ENCODE measurements around the gene GAGE10.
"Not testable (repeated sequence)": the region's sequence is repeated elsewhere in the genome, so short reads cannot be mapped to it uniquely, and the experiment has no call there.

The GAGE10 gene

GRCh38 chrX:49273181-49273727 lies 30.2 kb upstream of the GAGE10 start:
- intact Hi-C loops (cut with DNase I): no loop called here
- DNase-seq: peak in 1 of 10 donors; percentile 43

GRCh38 chrX:49276207-49276606 lies 27.2 kb upstream of the GAGE10 start:
- no peak for DNase-seq
- intact Hi-C loops (cut with DNase I): no loop called here

GRCh38 chrX:49276671-49277534 lies 26.5 kb upstream of the GAGE10 start:
- DNase-seq: peak in 3 of 10 donors; percentile 11 to 59 (median 39)
- intact Hi-C loops (cut with DNase I): no loop called here

- DNase-seq: no peak
- intact Hi-C loops (cut with DNase I): no loop called here
These were observed 26.0 kb upstream of the GAGE10 start for GRCh38 chrX:49277535-49277830.

GRCh38 chrX:49278081-49278480 lies 25.4 kb upstream of the GAGE10 start:
- intact Hi-C loops (cut with DNase I): no loop called here
- peak in 1 of 10 donors; percentile 63 for DNase-seq

- intact Hi-C loops (cut with DNase I): no loop called here
- peak in 2 of 10 donors; percentile 14 to 78 for DNase-seq
These were observed 20.8 kb upstream of the GAGE10 start for GRCh38 chrX:49282647-49283011.

GRCh38 chrX:49284212-49284611 lies 19.2 kb upstream of the GAGE10 start:
- intact Hi-C loops (cut with DNase I): no loop called here
- DNase-seq: no peak

- peak in 1 of 10 donors; percentile 65 for DNase-seq
- intact Hi-C loops (cut with DNase I): no loop called here
These were observed 17.3 kb upstream of the GAGE10 start for GRCh38 chrX:49286136-49286535.

- intact Hi-C loops (cut with DNase I): no loop called here
- peak in 1 of 10 donors; percentile 70 for DNase-seq
These were observed 16.9 kb upstream of the GAGE10 start for GRCh38 chrX:49286581-49286980.

- DNase-seq: no peak
- intact Hi-C loops (cut with DNase I): no loop called here
These were observed 15.8 kb upstream of the GAGE10 start for GRCh38 chrX:49287665-49288064.

GRCh38 chrX:49290215-49290614 lies 13.2 kb upstream of the GAGE10 start:
- peak in 1 of 10 donors; percentile 76 for DNase-seq
- intact Hi-C loops (cut with DNase I): loop anchor here (10.0 kb wide), 2 partner anchors 465 to 545 kb away; no protein-coding TSS in a partner anchor

GRCh38 chrX:49291615-49292337 lies 11.7 kb upstream of the GAGE10 start:
- peak in 8 of 10 donors; percentile 37 to 90 (median 56) for DNase-seq
- intact Hi-C loops (cut with DNase I): loop anchor here (10.0 kb wide), 2 partner anchors 463 to 543 kb away; no protein-coding TSS in a partner anchor

- intact Hi-C loops (cut with DNase I): loop anchor here (10.0 kb wide), 2 partner anchors 462 to 542 kb away; no protein-coding TSS in a partner anchor
- DNase-seq: peak in 2 of 10 donors; percentile 55 to 56
These were observed 10.8 kb upstream of the GAGE10 start for GRCh38 chrX:49292400-49293362.

- intact Hi-C loops (cut with DNase I): loop anchor here (10.0 kb wide), 2 partner anchors 456 to 536 kb away; no protein-coding TSS in a partner anchor
- DNase-seq: not testable (repeated sequence)
These were observed 4.2 kb upstream of the GAGE10 start for GRCh38 chrX:49299293-49299692.

- DNase-seq: no peak
- intact Hi-C loops (cut with DNase I): no loop called here
These were observed 2.7 kb upstream of the GAGE10 start for GRCh38 chrX:49300703-49301102.

- intact Hi-C loops (cut with DNase I); DNase-seq: not testable (repeated sequence)
These were observed 4.3 kb downstream of the GAGE10 start for GRCh38 chrX:49307775-49308174.

- DNase-seq: peak in 1 of 10 donors; percentile 62
- intact Hi-C loops (cut with DNase I): no loop called here
These were observed 5.3 kb downstream of the GAGE10 start for GRCh38 chrX:49308604-49309269.

GRCh38 chrX:49309401-49309981 lies 6.0 kb downstream of the GAGE10 start:
- DNase-seq: no peak
- intact Hi-C loops (cut with DNase I): no loop called here

GRCh38 chrX:49310371-49310770 lies 6.9 kb downstream of the GAGE10 start:
- DNase-seq: no peak
- intact Hi-C loops (cut with DNase I): no loop called here

All from posterior cingulate gyrus (tissue), 11 donors.